A549 (cell line): ENCODE measurements around the gene ASZ1. TPM values are rescaled to one million over a fixed set of nuclear protein-coding genes. Genes with fewer than 3 reads are reported as not detected.

Source experiments
- ATAC-seq, 2 experiments: fragments of 200-7000 bp in 1 of 2; fragments of >200 bp in 1 of 2; cut with Nextera tagmentation in 1 of 2; cut with Tn5 transposase in 1 of 2; 3 replicates each; pipeline versions ENCODE4 v1.8.0 to v1.9.1; 2018 to 2020; ENCODE audit warnings: mild to moderate bottlenecking in 1 of 2, moderate library complexity in 1 of 2
- CTCF ChIA-PET: fragments of 300-600 bp; sonication (Branson Sonifier 250); formaldehyde crosslinking; extraction: SDS; loops from one replicate; lab custom pipeline; 2021; ENCODE audit warnings: antibody characterized with exemption, inconsistent platforms; lab: Yijun Ruan, JAX
- POLR2A ChIA-PET: fragments of 350-600 bp; formaldehyde crosslinking; extraction: SDS; loops from one replicate; lab custom pipeline; 2021; ENCODE audit warnings: antibody characterized with exemption, inconsistent platforms; lab: Yijun Ruan, JAX
- DNase-seq, 2 experiments: peaks; one replicate each; pipeline versions ENCODE4 v3.0.0 to v3.0.0-alpha.2; 2011 to 2016; ENCODE audit warnings: low read depth in 1 of 2, low spot score in 1 of 2
- FAIRE-seq: peaks from 2 replicates; lab custom pipeline; 2011; peaks lifted over from hg19 to GRCh38; lab: Jason Lieb, UNC
- H3K27ac ChIP-seq, 2 experiments: fragments of >200 bp; sonication (Bioruptor Twin); formaldehyde crosslinking; 3 replicates each; pipeline ENCODE4 v1.5.1; 2016 to 2017
- H3K4me1 ChIP-seq: fragments of >200 bp; sonication (Bioruptor Twin); formaldehyde crosslinking; 3 replicates; pipeline ENCODE4 v1.6.1; 2016
- H3K4me2 ChIP-seq: fragments of >200 bp; sonication (Bioruptor Twin); formaldehyde crosslinking; 3 replicates; pipeline ENCODE4 v1.6.1; 2016
- H3K4me3 ChIP-seq: fragments of >200 bp; sonication (Bioruptor Twin); formaldehyde crosslinking; 3 replicates; pipeline ENCODE4 v1.5.1; 2016
- H3K9me3 ChIP-seq: fragments of >200 bp; sonication (Bioruptor Twin); formaldehyde crosslinking; 3 replicates; pipeline ENCODE4 v1.6.1; 2016
- CBX2 ChIP-seq: fragments of 200-600 bp; sonication (generic); IDR thresholded peaks from 2 replicates; pipeline ENCODE4 v1.6.1; 2016; ENCODE audit warnings: low read depth, mild to moderate bottlenecking, borderline replicate concordance
- CBX8 ChIP-seq: fragments of 200-600 bp; sonication (generic); IDR thresholded peaks from 2 replicates; pipeline ENCODE4 v1.6.1; 2016
- CEBPB ChIP-seq, 2 experiments: fragments of >200 bp in 1 of 2; sonication (Bioruptor Twin) in 1 of 2; formaldehyde crosslinking in 1 of 2; IDR thresholded peaks; 2 replicates each; pipeline ENCODE4 v1.6.1; 2012 to 2016
- FOSL2 ChIP-seq, 2 experiments: fragments of 450-650 bp in 1 of 2; fragments of >200 bp in 1 of 2; sonication (Bioruptor Twin) in 1 of 2; formaldehyde crosslinking; IDR thresholded peaks; 2 replicates each; pipeline versions ENCODE4 v1.5.0 to v1.6.1; 2016 to 2020; ENCODE audit warnings: mild to moderate bottlenecking in 1 of 2, moderate library complexity in 1 of 2
- GATA3 ChIP-seq: IDR thresholded peaks from 2 replicates; pipeline ENCODE4 v1.6.1; 2012; ENCODE audit warnings: borderline replicate concordance
- JUNB ChIP-seq: fragments of >200 bp; sonication (Bioruptor Twin); formaldehyde crosslinking; IDR thresholded peaks from 2 replicates; pipeline ENCODE4 v1.6.1; 2016
- KDM1A ChIP-seq: fragments of 200-600 bp; sonication (generic); IDR thresholded peaks from 2 replicates; pipeline ENCODE4 v1.6.1; 2016; ENCODE audit warnings: low read depth, mild to moderate bottlenecking
- KDM5A ChIP-seq: fragments of 200-600 bp; sonication (generic); IDR thresholded peaks from 2 replicates; pipeline ENCODE4 v1.6.1; 2016; ENCODE audit warnings: antibody characterized with exemption, mild to moderate bottlenecking
- MAFK ChIP-seq: fragments of 450-650 bp; IDR thresholded peaks from 2 replicates; pipeline ENCODE4 v1.6.1; 2014; ENCODE audit not compliant: partially characterized antibody
- NFE2L2 ChIP-seq: fragments of 150-350 bp; conservative IDR thresholded peaks from 2 replicates; pipeline ENCODE4 v1.6.1; 2014; ENCODE audit warnings: low read length
- POLR2AphosphoS2 ChIP-seq: conservative IDR thresholded peaks from 2 replicates; pipeline ENCODE4 v1.6.1; 2012; ENCODE audit warnings: low read length, improper control_type of control experiment, inconsistent platforms
- SREBF2 ChIP-seq: fragments of 450-650 bp; IDR thresholded peaks from 2 replicates; pipeline ENCODE4 v1.6.1; 2014; ENCODE audit warnings: mild to moderate bottlenecking, moderate library complexity
- ZFP36 ChIP-seq: fragments of 450-650 bp; IDR thresholded peaks from 2 replicates; pipeline ENCODE4 v1.6.1; 2014; ENCODE audit warnings: borderline replicate concordance; ENCODE audit not compliant: partially characterized antibody
- ZSCAN20 ChIP-seq: fragments of 250-450 bp; sonication (Bioruptor Pico); IDR thresholded peaks from 2 replicates; pipeline ENCODE4 v1.8.0; 2022; ENCODE audit warnings: mild to moderate bottlenecking, moderate library complexity
- WGBS: methylation state at CpG from one replicate; pipeline ENCODE4 v1.1.6; 2017; ENCODE audit errors: missing lambda C conversion rate; 5-methylcytosine and 5-hydroxymethylcytosine counted together
- polyA plus RNA-seq, 4 experiments: library from polyadenylated mRNA; depleted of rRNA in 3 of 4; stranded (reverse); fragments of >200 nt; fragmentation: RNase III in 1 of 4; extraction: RNeasy Plus Mini Kit Qiagen cat#74134 plus additional on column Dnase treatment in 1 of 4; gene quantifications; 2 replicates in 3 of 4; 3 replicates in 1 of 4; pipeline ENCODE4 v1.2.3, GENCODE V29; 2011 to 2017
- TF ChIP-seq, protein P1 (sequence below): fragments of >200 bp; sonication (Bioruptor Twin); formaldehyde crosslinking; IDR thresholded peaks from 3 replicates; pipeline ENCODE4 v1.6.1; 2016
- TF ChIP-seq, protein P2 (sequence below): fragments of 200-600 bp; sonication (generic); IDR thresholded peaks from 2 replicates; pipeline ENCODE4 v1.6.1; 2016; ENCODE audit warnings: antibody characterized with exemption, mild to moderate bottlenecking, moderate library complexity
- TF ChIP-seq, protein P3 (sequence below): fragments of 250-450 bp; sonication (Bioruptor Pico); IDR thresholded peaks from 2 replicates; pipeline ENCODE4 v1.5.0; 2021; ENCODE audit warnings: mild to moderate bottlenecking, moderate library complexity, borderline replicate concordance

Gene ASZ1
- polyA plus RNA-seq, 2 of the 4 experiments (the other 2 are of a cell fraction), result not detected

DNA sequence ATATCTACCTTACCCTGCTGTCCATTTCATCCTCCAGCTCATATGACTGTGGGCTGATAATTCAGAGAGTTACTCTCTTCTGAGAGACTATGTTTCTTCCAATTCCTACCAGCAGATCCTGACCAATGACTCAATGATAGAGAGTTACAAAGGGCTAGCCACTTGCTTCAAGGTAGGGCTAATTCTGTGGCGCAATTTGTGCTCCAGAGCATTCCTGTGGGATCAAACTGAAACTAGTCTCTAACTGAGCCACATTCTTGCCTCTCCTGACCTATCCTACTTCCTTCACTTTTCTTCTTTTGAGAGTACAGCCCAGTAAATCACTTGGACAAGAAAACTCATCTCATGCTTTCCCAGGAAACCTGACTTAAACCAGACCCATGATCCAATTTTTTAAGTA is 17.9 kb upstream of the ASZ1 start:
- Histone ChIP-seq H3K27ac (no peak overlapping the region), H3K4me1 (no peaks in the 10 kb centered on the region), H3K9me3 (no peaks in the 10 kb centered on the region), H3K4me2 (no peak overlapping the region), H3K4me3 (no peak overlapping the region)
- CTCF ChIA-PET, result no interaction called here
- ATAC-seq, result no peak
- no peak for DNase-seq
- TF ChIP-seq FOSL2 (IDR thresholded peaks at IDR 0.05), result no peak
- TF ChIP-seq FOSL2 (CRISPR knock-in tag; IDR thresholded peaks at IDR 0.05), result no peak
- no peak for TF ChIP-seq POLR2AphosphoS2
- TF ChIP-seq ZFP36, result no peak
- TF ChIP-seq CBX2, result no peak
- no peak for TF ChIP-seq SREBF2
- no peak for TF ChIP-seq JUNB
- TF ChIP-seq, protein P1, sequence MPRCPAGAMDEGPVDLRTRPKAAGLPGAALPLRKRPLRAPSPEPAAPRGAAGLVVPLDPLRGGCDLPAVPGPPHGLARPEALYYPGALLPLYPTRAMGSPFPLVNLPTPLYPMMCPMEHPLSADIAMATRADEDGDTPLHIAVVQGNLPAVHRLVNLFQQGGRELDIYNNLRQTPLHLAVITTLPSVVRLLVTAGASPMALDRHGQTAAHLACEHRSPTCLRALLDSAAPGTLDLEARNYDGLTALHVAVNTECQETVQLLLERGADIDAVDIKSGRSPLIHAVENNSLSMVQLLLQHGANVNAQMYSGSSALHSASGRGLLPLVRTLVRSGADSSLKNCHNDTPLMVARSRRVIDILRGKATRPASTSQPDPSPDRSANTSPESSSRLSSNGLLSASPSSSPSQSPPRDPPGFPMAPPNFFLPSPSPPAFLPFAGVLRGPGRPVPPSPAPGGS, result no peak
- no peak for TF ChIP-seq CEBPB (IDR thresholded peaks at IDR 0.05)
- no peak for TF ChIP-seq GATA3
- TF ChIP-seq NFE2L2, result no peak
- TF ChIP-seq MAFK, result no peak
- TF ChIP-seq, protein P2, sequence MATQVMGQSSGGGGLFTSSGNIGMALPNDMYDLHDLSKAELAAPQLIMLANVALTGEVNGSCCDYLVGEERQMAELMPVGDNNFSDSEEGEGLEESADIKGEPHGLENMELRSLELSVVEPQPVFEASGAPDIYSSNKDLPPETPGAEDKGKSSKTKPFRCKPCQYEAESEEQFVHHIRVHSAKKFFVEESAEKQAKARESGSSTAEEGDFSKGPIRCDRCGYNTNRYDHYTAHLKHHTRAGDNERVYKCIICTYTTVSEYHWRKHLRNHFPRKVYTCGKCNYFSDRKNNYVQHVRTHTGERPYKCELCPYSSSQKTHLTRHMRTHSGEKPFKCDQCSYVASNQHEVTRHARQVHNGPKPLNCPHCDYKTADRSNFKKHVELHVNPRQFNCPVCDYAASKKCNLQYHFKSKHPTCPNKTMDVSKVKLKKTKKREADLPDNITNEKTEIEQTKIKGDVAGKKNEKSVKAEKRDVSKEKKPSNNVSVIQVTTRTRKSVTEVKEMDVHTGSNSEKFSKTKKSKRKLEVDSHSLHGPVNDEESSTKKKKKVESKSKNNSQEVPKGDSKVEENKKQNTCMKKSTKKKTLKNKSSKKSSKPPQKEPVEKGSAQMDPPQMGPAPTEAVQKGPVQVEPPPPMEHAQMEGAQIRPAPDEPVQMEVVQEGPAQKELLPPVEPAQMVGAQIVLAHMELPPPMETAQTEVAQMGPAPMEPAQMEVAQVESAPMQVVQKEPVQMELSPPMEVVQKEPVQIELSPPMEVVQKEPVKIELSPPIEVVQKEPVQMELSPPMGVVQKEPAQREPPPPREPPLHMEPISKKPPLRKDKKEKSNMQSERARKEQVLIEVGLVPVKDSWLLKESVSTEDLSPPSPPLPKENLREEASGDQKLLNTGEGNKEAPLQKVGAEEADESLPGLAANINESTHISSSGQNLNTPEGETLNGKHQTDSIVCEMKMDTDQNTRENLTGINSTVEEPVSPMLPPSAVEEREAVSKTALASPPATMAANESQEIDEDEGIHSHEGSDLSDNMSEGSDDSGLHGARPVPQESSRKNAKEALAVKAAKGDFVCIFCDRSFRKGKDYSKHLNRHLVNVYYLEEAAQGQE, result no peak
- no peak for TF ChIP-seq KDM5A
- POLR2A ChIA-PET, result no interaction called here
- 60% methylated on average over 1 of the region's 1 CpG for WGBS
- FAIRE-seq, result no peak

DNA sequence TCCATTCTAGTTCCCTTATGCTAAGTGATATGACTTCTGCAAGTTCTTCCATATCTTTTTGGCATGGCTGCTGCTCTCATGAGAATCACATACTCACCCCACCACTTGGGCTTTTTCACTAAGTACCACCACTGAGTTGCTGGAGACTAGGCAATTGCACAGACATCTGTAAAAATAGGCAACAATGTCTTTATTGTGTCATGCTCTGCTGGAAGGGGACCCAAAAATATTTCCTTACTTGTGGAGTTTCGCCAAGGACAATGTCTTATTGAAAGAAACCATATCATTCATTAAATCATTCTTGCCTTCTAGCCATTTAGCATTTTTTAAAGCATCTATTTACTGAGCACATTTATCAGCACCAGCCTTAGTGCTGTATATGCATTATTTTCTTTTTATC is 17.4 kb upstream of the ASZ1 start:
- 45% methylated on average over 1 of the region's 1 CpG for WGBS
- H3K4me1 ChIP-seq, result no peaks in the 10 kb centered on the region
- H3K9me3 ChIP-seq, result no peaks in the 10 kb centered on the region
- POLR2A ChIA-PET, result no interaction called here
- no peak overlapping the region for H3K4me3 ChIP-seq
- no peak for ATAC-seq
- TF ChIP-seq, protein P3, sequence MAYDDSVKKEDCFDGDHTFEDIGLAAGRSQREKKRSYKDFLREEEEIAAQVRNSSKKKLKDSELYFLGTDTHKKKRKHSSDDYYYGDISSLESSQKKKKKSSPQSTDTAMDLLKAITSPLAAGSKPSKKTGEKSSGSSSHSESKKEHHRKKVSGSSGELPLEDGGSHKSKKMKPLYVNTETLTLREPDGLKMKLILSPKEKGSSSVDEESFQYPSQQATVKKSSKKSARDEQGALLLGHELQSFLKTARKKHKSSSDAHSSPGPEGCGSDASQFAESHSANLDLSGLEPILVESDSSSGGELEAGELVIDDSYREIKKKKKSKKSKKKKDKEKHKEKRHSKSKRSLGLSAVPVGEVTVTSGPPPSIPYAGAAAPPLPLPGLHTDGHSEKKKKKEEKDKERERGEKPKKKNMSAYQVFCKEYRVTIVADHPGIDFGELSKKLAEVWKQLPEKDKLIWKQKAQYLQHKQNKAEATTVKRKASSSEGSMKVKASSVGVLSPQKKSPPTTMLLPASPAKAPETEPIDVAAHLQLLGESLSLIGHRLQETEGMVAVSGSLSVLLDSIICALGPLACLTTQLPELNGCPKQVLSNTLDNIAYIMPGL (CRISPR knock-in tag), result no peak
- TF ChIP-seq ZSCAN20, result no peak
- TF ChIP-seq, protein P1, result no peak
- TF ChIP-seq KDM1A, result no peak
- no peak for TF ChIP-seq CBX8
- TF ChIP-seq, all 56 proteins: peak for 0
- CTCF ChIA-PET, result no interaction called here
- Histone ChIP-seq H3K4me2 (no peak overlapping the region), H3K27ac (no peak overlapping the region)
- FAIRE-seq (no peak), DNase-seq (no peak)
